ENCODE data around the gene CCDC191.

CCDC191 gene

DNA sequence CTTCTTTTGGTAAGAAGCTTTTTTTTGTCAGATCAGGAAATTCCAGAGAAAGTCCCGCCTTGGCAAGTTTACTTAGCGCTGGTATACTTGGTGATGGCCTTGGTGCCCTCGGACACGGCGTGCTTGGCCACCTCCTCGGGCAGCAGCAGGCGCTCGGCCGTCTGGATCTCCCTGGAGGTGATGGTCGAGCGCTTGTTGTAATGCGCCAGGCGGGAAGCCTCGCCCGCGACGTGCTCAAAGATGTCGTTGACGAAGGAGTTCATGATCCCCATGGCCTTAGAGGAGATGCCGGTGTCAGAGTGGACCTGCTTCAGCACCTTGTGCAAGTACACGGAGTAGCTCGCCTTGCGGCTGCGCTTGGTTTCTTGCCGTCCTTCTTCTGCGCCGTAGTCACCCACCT lies 46.9 kb upstream of the CCDC191 start:
- no peak for DNase-seq
- TF ChIP-seq EZH2 (optimal IDR thresholded peaks at IDR 0.05; ENCODE audit: low read depth, low read length): no peak
- TF ChIP-seq, protein P1, sequence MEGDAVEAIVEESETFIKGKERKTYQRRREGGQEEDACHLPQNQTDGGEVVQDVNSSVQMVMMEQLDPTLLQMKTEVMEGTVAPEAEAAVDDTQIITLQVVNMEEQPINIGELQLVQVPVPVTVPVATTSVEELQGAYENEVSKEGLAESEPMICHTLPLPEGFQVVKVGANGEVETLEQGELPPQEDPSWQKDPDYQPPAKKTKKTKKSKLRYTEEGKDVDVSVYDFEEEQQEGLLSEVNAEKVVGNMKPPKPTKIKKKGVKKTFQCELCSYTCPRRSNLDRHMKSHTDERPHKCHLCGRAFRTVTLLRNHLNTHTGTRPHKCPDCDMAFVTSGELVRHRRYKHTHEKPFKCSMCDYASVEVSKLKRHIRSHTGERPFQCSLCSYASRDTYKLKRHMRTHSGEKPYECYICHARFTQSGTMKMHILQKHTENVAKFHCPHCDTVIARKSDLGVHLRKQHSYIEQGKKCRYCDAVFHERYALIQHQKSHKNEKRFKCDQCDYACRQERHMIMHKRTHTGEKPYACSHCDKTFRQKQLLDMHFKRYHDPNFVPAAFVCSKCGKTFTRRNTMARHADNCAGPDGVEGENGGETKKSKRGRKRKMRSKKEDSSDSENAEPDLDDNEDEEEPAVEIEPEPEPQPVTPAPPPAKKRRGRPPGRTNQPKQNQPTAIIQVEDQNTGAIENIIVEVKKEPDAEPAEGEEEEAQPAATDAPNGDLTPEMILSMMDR (IDR thresholded peaks at IDR 0.05; ENCODE audit: low read length): no peak
- no peak for TF ChIP-seq EZH2phosphoT487 (IDR thresholded peaks at IDR 0.05; ENCODE audit: low read length)

DNA sequence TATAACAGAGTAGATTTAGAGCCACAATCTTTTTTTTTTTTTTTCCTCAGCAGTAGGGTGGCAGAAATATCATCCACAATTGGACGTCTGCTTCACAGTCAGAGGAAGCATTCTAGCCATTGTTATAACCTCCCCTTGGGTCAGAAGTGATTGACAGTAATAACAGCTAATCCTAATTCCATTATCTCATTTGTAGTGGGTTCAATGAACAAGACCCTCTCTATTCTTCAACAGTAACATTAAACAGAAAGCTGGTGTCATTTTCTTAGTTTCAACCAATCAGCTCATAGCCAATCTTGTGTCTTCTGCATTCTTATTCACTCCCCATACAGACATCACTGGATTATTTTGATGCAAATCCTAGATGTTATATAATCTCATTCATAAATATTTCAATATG lies 44.8 kb upstream of the CCDC191 start:
- Histone ChIP-seq H3K27ac (ENCODE audit: low read length) (no peak overlapping the region), H3K9me2 (replicated peaks; ENCODE audit: insufficient read depth, low read length) (no peaks in the 10 kb centered on the region), H3K4me1 (ENCODE audit: low read length) (no peaks in the 10 kb centered on the region), H3K79me2 (ENCODE audit: low read length) (no peaks in the 10 kb centered on the region), H3K9me3 (replicated peaks; ENCODE audit: insufficient read depth, low read length) (no peaks in the 10 kb centered on the region), H3K4me2 (ENCODE audit: low read depth, low read length) (no peak overlapping the region), H2AFZ (ENCODE audit: low read length) (no peak overlapping the region), H3F3A (ENCODE audit: insufficient read depth, low read length) (no peaks in the 10 kb centered on the region), H3K27me3 (replicated peaks; ENCODE audit: insufficient read depth, low read length) (no peaks in the 10 kb centered on the region), H3K4me3 (ENCODE audit: low read length) (no peak overlapping the region), H4K20me1 (ENCODE audit: insufficient read depth, low read length) (no peaks in the 10 kb centered on the region), H3K9ac (ENCODE audit: low read length) (no peak overlapping the region), H3K36me3 (replicated peaks; ENCODE audit: insufficient read depth, low read length) (no peaks in the 10 kb centered on the region)
- TF ChIP-seq EZH2 (optimal IDR thresholded peaks at IDR 0.05; ENCODE audit: low read depth, low read length) (no peak), EZH2phosphoT487 (IDR thresholded peaks at IDR 0.05; ENCODE audit: low read length) (no peak)
- TF ChIP-seq, protein P1 (IDR thresholded peaks at IDR 0.05; ENCODE audit: low read length): no peak
- DNase-seq: no peak

More for the DNA sequence above, 46.9 kb upstream of the CCDC191 start:
- H3K9me3 ChIP-seq (replicated peaks; ENCODE audit: insufficient read depth, low read length): no peaks in the 10 kb centered on the region
- H3K36me3 ChIP-seq (replicated peaks; ENCODE audit: insufficient read depth, low read length): no peaks in the 10 kb centered on the region
- H3K27ac ChIP-seq (ENCODE audit: low read length): no peak overlapping the region
- no peak overlapping the region for H2AFZ ChIP-seq (ENCODE audit: low read length)
- H3K79me2 ChIP-seq (ENCODE audit: low read length): no peaks in the 10 kb centered on the region
- H4K20me1 ChIP-seq (ENCODE audit: insufficient read depth, low read length): no peaks in the 10 kb centered on the region
- no peak overlapping the region for H3K4me3 ChIP-seq (ENCODE audit: low read length)
- H3K4me1 ChIP-seq (ENCODE audit: low read length): no peaks in the 10 kb centered on the region
- H3K4me2 ChIP-seq (ENCODE audit: low read depth, low read length): no peak overlapping the region
- no peaks in the 10 kb centered on the region for H3K9me2 ChIP-seq (replicated peaks; ENCODE audit: insufficient read depth, low read length)
- H3K9ac ChIP-seq (ENCODE audit: low read length): no peak overlapping the region
- H3F3A ChIP-seq (ENCODE audit: insufficient read depth, low read length): no peaks in the 10 kb centered on the region
- H3K27me3 ChIP-seq (replicated peaks; ENCODE audit: insufficient read depth, low read length): no peaks in the 10 kb centered on the region

DNA sequence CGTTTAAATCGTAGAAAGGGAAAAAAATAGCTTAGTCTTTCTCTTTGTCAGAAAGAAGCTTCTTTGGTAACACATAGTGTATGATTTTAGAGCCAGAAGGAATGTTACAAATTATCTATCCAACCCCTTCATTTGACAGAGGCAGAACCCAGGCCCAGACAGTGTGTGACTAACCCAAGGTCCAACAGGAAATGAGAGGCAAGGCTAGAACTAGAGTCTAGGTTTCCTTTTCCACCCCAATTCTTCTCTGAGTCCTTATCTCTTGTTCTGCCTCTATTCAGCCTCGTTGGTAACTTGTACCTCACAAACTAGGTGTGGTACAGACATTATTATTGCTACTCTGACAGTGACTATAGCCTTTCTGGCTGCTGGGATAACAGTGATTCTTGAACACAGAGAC lies 39.5 kb upstream of the CCDC191 start:
- no peak overlapping the region for H3K9ac ChIP-seq (ENCODE audit: low read length)
- TF ChIP-seq, protein P1 (IDR thresholded peaks at IDR 0.05; ENCODE audit: low read length): no peak
- no peak for TF ChIP-seq EZH2phosphoT487 (IDR thresholded peaks at IDR 0.05; ENCODE audit: low read length)
- no peak for TF ChIP-seq EZH2 (optimal IDR thresholded peaks at IDR 0.05; ENCODE audit: low read depth, low read length)
- H3K36me3 ChIP-seq (replicated peaks; ENCODE audit: insufficient read depth, low read length): no peaks in the 10 kb centered on the region
- H3F3A ChIP-seq (ENCODE audit: insufficient read depth, low read length): no peaks in the 10 kb centered on the region
- no peaks in the 10 kb centered on the region for H3K4me1 ChIP-seq (ENCODE audit: low read length)
- no peaks in the 10 kb centered on the region for H3K79me2 ChIP-seq (ENCODE audit: low read length)
- no peaks in the 10 kb centered on the region for H3K27me3 ChIP-seq (replicated peaks; ENCODE audit: insufficient read depth, low read length)
- H3K9me2 ChIP-seq (replicated peaks; ENCODE audit: insufficient read depth, low read length): no peaks in the 10 kb centered on the region
- H4K20me1 ChIP-seq (ENCODE audit: insufficient read depth, low read length): no peaks in the 10 kb centered on the region
- H3K4me3 ChIP-seq (ENCODE audit: low read length): no peak overlapping the region
- no peak for DNase-seq
- H3K4me2 ChIP-seq (ENCODE audit: low read depth, low read length): no peak overlapping the region
- H3K9me3 ChIP-seq (replicated peaks; ENCODE audit: insufficient read depth, low read length): no peaks in the 10 kb centered on the region
- H3K27ac ChIP-seq (ENCODE audit: low read length): no peak overlapping the region
- H2AFZ ChIP-seq (ENCODE audit: low read length): no peak overlapping the region

Measured in MM.1S (cell line).